ENCODE data around the gene ALDH3A1.

The ALDH3A1 gene

DNA sequence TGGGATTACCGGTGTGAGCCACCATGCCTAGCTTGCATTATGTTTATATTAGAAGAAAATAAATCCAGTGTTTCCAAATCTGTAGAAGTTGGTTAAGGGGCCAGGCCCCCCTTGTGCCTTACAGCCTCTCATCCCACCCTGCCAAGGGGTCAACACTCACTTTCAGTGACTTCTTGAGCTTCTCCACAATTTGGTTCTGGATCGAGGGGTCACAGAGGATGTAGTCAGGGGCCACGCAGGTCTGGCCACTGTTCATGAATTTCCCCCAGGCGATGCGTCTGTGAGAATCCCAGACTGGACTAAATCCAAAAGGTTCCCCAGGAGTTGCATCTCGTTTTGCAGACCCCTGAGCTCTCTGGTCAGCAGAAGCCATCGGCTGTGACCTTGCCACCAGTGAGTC is 7.2 kb downstream of the ALDH3A1 start:
- no peak for DNase-seq

DNA sequence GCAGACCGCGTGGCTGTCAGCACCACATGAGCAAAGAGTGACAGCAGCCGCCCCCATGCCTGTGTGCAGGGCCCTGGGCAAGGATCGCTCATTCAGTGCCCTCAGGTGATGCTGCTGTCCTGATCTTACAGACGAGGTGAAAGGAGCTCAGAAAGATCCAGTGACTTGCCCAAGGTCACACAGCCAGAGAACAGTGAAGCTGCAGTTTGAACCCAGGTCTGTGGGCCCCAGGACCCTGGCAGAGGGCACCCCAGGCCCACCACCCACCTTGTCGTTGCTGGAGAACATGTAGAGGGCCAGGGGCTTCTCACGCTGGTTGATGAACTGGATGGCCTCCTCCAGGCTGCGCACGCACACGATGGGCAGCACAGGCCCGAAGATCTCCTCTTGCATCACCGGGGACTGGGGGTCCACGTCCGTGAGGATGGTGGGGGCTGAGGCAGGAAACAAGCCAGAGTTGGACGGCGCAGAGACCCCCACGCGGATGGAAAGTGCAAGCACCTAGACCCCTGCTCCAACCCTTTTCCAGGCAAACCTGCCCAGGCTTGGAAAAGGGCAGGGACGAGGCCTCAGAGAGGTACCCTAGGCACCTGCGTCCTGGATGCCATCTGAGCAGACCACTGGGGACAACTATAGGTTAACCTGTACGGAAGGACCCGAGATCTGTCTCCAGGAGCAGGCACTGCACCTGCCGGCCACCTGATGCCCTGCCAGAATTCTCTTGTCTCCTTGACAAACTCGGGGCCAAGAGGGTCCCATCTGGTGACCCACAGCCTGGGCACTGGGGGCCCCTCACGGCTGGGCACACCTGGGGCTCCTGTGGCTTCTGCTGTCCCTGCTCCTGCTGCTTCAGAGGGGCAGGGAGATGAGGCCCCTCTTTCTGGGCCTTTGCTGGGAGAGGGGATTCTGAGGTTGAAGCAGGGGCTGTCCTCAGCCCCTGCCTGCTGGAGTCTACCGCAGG is 8.6 kb downstream of the ALDH3A1 start:
- DNase-seq, result no peak

DNA sequence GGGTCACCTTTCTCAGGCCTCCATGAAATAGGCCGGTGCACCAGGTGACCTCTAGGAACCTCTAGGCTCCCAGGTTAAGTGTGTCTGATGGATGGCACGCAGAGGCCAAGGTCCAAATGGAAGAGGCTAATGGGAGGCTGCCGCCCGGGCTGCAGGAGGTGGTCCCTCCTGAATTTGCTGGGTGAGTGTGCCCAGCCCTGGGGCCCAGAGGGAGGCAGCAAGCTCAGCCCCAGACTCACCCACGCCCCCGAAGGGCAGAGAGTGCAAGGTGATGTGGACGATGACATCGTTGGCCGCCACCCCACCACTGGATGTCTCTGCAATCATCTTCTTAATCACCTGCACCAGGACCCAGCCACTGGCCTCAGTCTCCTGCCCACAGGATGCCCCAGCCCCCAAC is 9.3 kb downstream of the ALDH3A1 start:
- no peak for DNase-seq

DNA sequence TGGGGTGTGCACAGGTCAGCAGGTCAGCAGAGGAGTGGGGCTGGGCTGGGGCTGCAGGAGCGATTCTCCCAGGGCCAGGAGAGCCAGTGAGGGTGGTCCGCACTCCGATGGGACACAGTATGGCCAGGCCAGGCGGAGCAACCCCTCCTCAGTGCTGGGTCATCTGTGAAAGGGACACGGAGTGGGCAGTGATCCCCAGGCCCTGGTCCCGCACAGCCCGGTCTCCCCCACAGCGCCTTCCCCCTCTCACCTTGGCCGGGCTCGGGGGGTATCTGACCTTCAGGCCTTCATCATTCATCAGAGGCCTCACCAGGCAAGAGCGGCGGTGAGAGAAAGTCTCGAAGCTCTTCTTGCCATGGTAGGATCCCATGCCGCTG is 10.0 kb downstream of the ALDH3A1 start:
- no peak for DNase-seq

DNA sequence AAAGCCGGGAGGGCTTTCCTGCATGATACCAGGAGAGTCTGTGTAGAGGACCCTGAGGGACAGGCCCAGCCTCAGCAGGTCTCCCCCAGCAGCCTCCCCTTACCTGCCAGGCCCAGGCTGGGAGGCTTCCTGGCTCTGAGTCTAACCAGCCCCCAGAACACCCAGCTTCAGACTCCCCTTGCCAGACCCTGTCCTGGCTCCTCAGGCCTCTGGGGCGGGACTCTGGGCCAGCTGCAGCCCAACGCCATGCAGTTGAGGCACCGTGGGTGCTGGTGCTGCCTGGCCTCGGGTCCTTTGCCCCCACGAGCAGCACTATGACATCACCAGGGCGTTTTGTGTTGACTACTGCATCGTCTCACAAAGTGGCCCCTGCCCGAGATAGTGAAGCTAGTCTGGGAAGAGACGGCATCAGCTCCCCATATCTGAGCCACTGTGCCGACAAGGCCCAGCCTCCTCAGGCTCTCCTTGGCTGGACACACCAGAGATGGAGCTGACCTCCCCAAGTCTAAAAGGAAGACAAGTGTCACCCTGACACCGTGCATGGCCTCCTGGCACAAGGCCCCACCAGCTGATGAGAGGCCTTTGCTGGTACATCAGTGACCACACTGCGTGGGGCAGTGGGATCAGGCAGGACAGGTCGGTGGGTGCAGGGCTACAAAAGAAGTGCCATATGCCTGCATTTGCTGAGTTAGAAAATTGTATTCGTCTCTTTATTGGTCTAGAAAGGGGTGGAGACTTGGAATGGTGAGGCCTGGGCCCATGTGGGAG is 10.6 kb downstream of the ALDH3A1 start:
- no peak for DNase-seq

DNA sequence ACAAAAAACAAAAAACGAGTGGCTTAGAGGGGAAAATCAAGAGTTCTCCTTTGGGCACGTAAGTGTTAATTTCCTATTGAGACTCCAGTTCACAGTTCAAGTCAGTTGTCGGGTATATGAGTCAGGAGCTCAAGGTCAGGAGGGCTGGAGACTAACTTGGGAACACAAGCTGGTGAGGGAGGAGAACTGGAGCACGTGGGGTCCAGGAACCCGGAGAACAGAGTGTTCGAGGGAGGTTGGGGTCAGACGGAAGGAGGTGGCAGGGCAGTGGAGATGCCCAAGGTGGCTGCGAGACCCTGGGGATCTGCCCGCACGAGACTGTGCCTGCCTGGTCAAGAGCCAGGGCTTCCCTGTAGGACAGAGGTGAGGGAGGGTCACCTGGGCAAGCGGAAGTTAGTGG is 12.0 kb downstream of the ALDH3A1 start:
- no peak for DNase-seq

DNA sequence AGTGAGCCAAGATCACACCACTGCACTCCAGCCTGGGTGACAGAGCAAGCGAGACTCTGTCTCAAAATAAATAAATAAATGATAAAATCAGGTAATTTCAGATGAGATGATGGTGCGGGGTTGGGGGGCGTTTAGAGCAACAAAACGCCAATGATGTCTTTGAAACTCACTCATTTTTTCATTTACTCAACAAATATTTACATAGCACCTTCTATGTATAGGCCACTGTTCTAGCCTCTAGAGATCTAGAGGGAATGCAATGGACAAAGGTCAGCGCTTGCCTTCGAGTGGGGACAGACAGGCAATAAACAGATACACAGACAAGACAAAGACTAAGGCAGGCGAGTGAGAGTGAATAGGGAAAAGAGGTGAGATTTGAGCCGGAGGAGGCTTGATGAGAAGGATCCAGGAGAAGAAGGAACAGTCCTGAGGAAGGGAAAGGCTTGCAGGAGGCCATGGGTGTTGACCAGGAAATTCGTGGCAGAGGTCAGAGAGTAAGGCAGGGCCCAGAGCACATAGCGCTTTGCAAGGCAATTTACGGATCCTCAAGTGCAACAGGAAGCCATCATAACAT is 14.1 kb downstream of the ALDH3A1 start:
- no peak for DNase-seq

DNA sequence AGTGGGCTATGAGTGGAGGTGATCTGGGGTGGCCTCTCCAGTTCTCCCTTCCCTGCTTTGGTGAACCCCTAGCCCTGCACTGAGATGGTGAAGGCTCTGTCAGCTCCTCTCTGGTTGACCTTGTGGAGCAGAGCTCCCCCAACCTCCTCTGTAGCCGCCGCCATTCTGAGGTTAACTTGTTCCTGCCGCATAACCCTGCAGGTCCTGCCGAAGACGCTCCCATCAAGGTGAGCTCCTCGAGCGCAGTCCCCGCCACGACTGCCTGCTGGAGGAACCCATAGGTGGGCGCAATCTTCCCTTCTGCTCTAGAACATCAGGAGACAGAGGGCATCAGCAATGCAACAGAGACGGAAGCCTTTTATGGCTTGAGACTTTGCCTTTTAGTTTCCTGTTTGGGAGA is 16.5 kb downstream of the ALDH3A1 start:
- DNase-seq, result no peak

DNA sequence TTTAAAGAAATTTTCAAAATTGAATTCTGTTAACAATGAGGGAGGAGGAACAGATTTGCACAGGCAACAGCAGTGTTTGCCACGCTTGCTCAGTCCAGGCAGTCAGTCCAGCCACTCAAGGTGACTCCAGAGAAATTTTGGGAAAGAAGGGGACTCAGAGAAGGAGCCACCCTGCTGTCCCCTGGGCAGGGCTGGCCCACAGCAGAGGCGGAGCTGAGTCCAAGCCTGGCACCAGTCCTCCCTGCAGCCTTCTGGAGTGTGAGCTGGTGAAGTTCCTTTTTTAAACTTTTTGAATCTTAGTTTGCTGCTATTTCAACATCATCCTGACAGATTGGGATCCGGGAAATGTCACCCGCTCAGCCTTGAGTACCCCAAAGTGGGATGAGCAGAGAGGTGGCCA is 17.3 kb downstream of the ALDH3A1 start:
- DNase-seq, result no peak

DNA sequence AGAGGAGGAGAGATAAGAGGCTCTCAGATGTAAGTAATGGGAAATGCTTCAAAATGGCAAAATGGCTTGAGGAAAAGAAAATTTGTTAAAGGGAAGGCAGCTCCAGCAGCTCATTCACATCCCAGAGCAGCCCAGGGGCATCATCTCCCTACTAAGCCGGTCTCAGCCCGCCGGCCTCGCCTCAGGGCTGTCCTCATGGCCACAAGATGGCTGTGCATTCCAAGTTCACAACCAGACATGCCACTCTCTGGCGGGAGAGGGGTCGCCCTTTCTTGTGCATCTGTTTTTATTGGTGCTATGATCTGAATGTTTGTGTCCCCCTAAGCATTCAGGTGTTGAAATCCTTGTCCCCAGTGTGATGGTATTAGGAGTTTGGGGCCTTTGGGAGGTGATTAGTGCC is 18.2 kb downstream of the ALDH3A1 start:
- no peak for DNase-seq

DNA sequence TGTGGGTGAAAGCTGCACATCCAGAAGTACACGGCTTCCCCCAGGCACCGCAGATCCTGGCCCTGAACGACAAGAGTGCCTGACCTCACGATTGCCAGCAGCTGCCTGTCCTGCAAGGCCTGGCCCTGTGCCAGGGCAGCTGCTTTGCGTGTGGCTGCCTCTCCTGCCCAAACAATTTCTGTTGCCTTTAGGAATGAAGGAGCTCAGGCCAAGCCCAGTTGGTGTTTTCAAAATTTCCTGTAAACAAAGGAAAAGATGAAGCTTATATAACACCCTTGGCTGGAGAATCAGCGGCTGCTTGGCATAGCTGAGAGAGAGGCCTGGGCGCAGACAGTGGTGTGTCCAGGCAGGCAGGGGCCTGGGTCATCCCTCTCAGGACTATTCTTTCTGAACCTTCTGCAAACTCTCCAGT is 20.0 kb downstream of the ALDH3A1 start:
- no peak for DNase-seq

DNA sequence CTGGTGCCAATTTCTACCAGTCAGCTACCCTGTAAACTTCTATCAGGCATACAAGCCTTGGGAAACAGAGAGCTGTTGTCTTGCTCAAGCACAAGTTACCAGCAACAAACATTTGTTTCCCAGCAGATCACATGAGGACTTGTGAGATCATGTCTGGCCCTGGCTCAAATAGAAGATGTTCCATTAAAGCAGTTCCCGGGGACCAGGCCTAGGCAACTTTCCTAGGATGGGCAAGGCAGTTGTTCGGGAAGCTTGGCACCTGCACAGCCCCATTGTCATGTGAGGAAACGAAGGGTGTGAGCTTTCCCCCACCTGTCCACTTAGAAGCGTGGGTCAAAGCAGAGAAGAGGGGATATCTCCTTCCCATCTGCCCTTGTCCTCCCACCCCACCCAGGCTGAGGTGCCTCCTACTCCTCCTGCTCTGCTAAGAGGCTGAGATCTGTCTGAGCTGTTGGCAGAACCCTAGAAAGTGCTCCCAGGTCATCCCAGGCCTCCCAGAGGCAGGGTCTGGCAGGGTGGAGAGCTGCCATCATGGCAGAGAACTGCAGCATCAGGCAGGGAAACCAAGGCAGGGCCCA is 20.5 kb downstream of the ALDH3A1 start:
- DNase-seq, result no peak

DNA sequence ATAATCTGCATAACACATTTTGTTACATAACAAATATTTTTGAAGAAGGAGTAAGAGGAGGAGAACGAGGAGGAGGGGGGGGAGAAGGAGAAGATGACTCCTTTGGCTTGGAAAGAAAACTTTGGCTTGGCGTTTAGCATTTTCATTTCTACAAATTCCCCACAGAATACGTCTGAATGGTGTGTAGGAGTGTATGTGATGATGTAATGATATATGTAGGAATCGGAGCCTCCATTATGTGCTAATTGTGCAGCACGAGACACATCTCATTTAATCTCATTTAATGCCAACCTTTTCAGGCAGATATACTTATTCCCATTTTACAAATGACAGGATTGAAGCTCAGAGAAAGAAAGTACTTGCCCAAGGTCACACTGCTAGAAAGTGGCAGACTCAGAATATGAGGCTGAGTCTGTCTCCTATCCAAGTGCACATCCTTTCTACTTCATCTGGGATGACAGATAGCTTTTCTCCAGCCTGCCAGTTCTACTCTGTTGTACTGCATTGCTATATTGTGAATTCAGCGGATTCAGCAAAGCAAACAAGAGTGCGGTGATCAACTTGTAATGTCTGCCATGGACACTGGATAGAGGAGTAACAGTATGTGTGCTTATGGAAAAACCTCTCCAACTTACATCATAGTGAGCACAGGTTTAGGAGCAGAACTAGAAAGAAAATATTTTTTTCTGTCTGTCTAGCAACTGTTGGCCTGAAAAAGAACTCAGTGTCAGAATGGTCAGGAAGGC is 21.3 kb downstream of the ALDH3A1 start:
- no peak for DNase-seq

DNA sequence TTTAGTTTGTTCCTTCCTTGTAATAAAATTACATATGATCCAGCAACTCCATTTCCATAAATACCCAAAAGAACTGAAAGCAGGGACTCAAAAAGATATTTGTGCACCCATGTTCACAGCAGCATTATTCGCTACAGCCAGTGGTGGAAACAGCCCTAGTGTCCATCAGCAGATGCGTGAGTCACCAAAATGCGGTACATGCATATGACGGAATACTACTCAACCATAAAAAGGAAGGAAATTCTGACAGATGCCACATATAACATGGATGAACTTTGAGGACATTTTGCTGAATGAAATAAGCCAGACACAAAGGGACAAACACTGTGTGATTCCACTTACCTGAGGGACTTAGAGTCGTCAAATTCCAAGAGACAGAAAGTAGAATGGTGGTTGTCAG is 22.6 kb downstream of the ALDH3A1 start:
- no peak for DNase-seq

DNA sequence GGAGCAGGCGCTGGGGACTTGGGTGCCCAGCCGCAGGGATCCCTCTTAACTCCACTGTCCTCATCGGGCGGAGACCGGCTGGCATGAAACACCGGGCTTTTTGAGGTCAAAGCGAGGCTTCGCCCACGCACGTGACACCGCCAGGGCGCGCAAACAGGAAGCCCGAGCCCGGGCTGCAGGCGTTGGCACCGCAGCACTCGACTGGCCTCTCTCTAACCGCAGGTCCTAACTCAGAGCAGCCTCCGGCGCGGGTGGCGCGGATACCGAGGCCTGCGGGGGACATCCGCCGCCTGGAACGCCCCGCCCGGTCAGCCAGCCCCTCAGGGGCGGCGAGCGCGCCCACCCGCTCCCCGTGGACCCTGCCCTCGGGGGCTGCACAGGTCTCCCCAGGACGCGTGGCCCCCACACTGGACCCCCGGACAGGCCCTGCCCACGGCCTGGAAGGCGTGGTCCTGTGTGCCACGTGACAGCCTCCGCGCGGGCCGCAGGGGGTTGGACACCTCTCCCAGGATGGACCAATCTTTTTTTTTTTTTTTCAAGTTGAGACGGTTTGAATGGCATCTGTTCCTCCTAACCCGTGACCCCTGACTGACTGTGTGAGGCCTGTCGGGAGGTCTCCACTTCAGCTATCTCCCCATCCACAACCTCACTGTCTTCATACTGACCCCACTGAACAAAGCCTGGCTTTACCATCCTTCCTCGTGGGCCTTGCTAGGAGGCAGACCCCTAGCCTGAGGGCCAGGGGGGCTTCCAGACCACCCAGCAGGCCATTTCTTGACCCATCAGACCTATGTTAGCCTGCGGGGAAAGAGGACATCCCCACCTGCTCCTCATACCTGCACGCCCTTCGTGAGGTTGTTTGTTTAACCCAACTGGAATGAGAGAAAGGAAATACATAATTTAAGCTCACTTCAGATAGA is 23.3 kb downstream of the ALDH3A1 start:
- DNase-seq, result no peak

DNA sequence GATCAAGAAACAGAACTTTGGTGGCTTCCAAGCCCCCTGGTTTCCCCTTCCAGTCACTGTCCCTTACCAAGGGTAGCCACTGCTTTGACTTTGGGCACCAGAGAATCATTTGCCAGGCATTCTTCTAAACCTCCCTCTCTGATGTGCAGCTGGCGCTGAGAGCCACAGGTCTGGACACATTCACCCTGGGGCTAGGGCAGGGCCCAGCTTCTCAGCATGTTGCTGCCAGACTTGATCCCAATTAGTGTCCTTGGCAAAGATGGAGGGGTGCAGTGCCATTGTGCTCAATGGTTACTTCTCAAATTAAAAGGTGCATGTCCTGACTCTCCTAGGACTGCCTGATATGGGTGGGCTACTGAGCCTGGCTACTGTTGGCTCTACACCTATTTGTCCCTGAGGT is 24.1 kb downstream of the ALDH3A1 start:
- DNase-seq, result no peak

DNA sequence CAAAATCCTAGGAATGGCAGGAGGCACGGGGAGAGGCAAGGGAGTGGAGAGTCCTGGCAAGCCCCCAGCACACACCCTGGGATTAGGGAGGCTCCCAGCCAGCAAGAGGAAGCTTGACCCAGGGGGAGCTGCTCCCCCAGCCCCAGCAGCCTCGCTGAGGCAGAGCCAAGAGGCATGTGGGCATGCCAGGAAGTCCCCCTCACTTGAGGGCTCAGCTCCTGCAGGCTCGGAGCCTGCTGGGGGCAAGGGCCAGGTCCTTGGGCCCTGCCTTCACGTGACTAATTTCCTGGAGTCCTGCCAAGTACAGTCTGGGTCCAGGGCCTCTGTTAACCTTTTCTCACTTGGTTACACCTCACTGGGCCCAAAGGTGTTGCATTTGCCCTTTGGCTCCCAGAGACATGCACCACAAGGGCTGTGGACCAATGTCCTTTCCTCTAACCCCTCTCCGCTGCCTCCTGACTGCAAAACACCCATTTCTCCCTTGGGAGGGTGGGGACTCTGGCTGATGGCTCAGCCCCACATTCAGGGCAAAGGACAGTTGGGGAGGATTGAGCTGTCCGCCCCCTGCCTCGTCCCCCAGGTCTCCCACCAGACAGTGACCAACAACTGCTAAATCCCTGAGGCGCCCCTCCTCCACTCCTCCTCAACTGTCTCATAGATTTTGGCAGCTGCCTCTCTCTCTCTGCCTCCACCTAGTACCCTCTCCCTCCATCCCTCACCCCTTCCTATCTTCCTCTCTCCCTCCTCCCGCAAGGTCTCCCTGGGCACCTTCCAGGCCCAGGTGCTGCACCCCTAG is 27.3 kb downstream of the ALDH3A1 start:
- no peak for DNase-seq

DNA sequence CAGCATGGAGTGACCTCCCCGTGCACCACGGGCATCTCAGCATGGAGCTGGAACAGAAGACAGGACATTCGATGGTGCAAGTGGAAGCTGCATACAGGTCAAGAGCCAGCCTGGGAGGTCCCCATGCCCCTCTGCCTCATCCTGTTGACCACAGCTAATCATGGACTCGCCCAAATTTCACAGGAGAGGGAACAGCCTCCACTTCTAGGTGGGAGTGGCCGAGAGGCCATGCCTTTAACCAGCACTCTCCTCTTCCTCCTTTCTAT is 28.0 kb downstream of the ALDH3A1 start:
- no peak for DNase-seq

DNA sequence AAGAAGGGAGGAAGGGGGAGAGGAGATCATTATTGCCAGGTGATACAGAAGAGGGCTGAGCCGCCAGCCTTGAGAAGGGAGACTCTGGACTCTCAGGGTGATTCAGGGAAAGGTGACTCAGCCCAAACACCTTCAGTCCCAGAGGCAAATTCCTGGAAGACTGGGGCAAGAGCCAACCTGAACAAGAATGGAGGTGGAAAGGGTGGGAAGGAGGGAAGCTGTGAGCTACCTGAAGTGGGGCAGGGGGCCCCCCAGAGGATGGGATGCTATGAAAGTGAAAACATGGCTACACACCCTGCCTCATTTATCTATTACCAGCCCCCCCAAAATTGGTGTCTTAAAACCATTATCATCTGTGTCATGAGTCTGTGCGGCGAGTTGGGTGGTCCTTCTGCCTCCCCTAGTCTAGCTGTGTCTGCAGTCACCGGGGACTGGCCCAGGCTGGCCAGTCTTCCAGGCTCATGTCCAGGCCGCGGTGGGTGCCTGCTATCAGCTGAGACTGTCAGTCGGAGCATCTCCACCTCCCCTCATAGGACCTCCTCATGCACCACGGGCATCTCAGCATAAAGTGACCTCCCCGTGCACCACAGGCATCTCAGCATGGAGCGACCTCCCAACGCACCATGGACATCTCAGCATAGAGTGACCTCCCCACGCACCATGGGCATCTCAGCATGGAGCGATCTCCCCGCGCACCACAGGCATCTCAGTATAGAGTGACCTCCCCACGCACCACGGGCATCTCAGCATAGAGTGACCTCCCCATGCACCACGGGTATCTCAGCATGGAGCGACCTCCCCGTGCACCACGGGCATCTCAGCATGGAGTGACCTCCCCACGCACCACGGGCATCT is 28.5 kb downstream of the ALDH3A1 start:
- DNase-seq, result no peak
